Measurements from ENCODE around the gene NECTIN4. TPM values are rescaled to one million over a fixed set of nuclear protein-coding genes. Genes with fewer than 3 reads are reported as not detected.

The NECTIN4 gene
- total RNA-seq, 1 experiment from 2014 or later = 0.20 TPM

- peaks cover under 1% of the 10 kb centered on the region for H3K9me3 Mint-ChIP-seq (ENCODE audit: unreplicated experiment)
- no peak overlapping the region for H3K27ac Mint-ChIP-seq (ENCODE audit: unreplicated experiment)
- H3K4me3 ChIP-seq (ENCODE audit: low read depth, low read length) = no peak overlapping the region
- CTCF ChIA-PET = interaction anchor here (1.3 kb wide), 1 partner anchor 8 kb away, joined by 4 read pairs; the partner anchor contains the start of gene USF1
- peaks cover 6% of the 10 kb centered on the region for H3K4me1 Mint-ChIP-seq (ENCODE audit: low read depth, unreplicated experiment)
- H3K27me3 ChIP-seq (replicated peaks; ENCODE audit: control insufficient read depth, insufficient read depth, low read length) = no peaks in the 10 kb centered on the region
- no TSS peak for BruUV-seq (replicated peaks)
- intact Hi-C loops (cut with micrococcal nuclease; ENCODE audit: unreplicated experiment) = no loop called here
- H3K4me1 ChIP-seq = peaks cover 6% of the 10 kb centered on the region
- no peak for DNase-seq
- H3K9me3 ChIP-seq = 0 out of 2 replicates have a peak, but pooled peaks cover 4% of the 10 kb centered on the region
- no peak overlapping the region for H3K4me3 Mint-ChIP-seq (ENCODE audit: unreplicated experiment)
- TF ChIP-seq CTCF (IDR thresholded peaks at IDR 0.05; ENCODE audit: insufficient read depth in 1 of 2, low read depth in 1 of 2, low read length in 1 of 2, severe bottlenecking in 1 of 2, unreplicated experiment in 1 of 2) = no peak
- no peaks in the 10 kb centered on the region; the same call in 1 of the 2 replicates for H3K36me3 ChIP-seq (ENCODE audit: control insufficient read depth, insufficient read depth, low read length)
- no peaks in the 10 kb centered on the region for H3K27me3 Mint-ChIP-seq (ENCODE audit: insufficient read depth, unreplicated experiment)
- H3K36me3 Mint-ChIP-seq (ENCODE audit: insufficient read depth, unreplicated experiment) = no peaks in the 10 kb centered on the region
- POLR2A ChIA-PET = no interaction called here
Measured at GRCh38 chr1:161054232-161054631, 35.1 kb downstream of the NECTIN4 start.

- no peak overlapping the region for H3K27ac Mint-ChIP-seq (ENCODE audit: unreplicated experiment)
- peaks cover 4% of the 10 kb centered on the region for H3K36me3 Mint-ChIP-seq (ENCODE audit: insufficient read depth, unreplicated experiment)
- ChIA-PET POLR2A (no interaction called here), CTCF (interaction anchor here (0.6 kb wide), 1 partner anchor 45 kb away, joined by 3 read pairs; no protein-coding TSS in a partner anchor)
- peaks cover 6% of the 10 kb centered on the region for H3K4me1 Mint-ChIP-seq (ENCODE audit: low read depth, unreplicated experiment)
- no peaks in the 10 kb centered on the region for H3K27me3 ChIP-seq (replicated peaks; ENCODE audit: control insufficient read depth, insufficient read depth, low read length)
- H3K4me3 Mint-ChIP-seq (ENCODE audit: unreplicated experiment) = no peak overlapping the region
- TF ChIP-seq CTCF (IDR thresholded peaks at IDR 0.05; ENCODE audit: insufficient read depth in 1 of 2, low read depth in 1 of 2, low read length in 1 of 2, severe bottlenecking in 1 of 2, unreplicated experiment in 1 of 2) = no peak
- intact Hi-C loops (cut with micrococcal nuclease; ENCODE audit: unreplicated experiment) = no loop called here
- peaks cover 13% of the 10 kb centered on the region for H3K9me3 Mint-ChIP-seq (ENCODE audit: unreplicated experiment)
- no peaks in the 10 kb centered on the region for H3K27me3 Mint-ChIP-seq (ENCODE audit: insufficient read depth, unreplicated experiment)
- no peak for DNase-seq
- H3K9me3 ChIP-seq = peaks cover 11% of the 10 kb centered on the region; the same call in 1 of the 2 replicates
- H3K36me3 ChIP-seq (ENCODE audit: control insufficient read depth, insufficient read depth, low read length) = no peaks in the 10 kb centered on the region; the same call in 1 of the 2 replicates
- no TSS peak for BruUV-seq (replicated peaks)
- no peak overlapping the region for H3K4me3 ChIP-seq (ENCODE audit: low read depth, low read length)
- H3K4me1 ChIP-seq = peaks cover 6% of the 10 kb centered on the region
Measured at GRCh38 chr1:161052899-161053298, 36.5 kb downstream of the NECTIN4 start.

- ChIA-PET POLR2A (interaction anchor here (0.5 to 0.6 kb wide), 2 partner anchors 102 to 474 kb away, joined by 3 read pairs; no protein-coding TSS in a partner anchor), CTCF (no interaction called here)
- Histone ChIP-seq H3K9me3 (peaks cover 12% of the 10 kb centered on the region; the same call in 1 of the 2 replicates), H3K36me3 (ENCODE audit: control insufficient read depth, insufficient read depth, low read length) (no peaks in the 10 kb centered on the region; the same call in 1 of the 2 replicates), H3K4me1 (peaks cover 12% of the 10 kb centered on the region), H3K27me3 (replicated peaks; ENCODE audit: control insufficient read depth, insufficient read depth, low read length) (no peaks in the 10 kb centered on the region), H3K4me3 (ENCODE audit: low read depth, low read length) (no peak overlapping the region)
- no peak for TF ChIP-seq CTCF (IDR thresholded peaks at IDR 0.05; ENCODE audit: insufficient read depth in 1 of 2, low read depth in 1 of 2, low read length in 1 of 2, severe bottlenecking in 1 of 2, unreplicated experiment in 1 of 2)
- H3K4me3 Mint-ChIP-seq (ENCODE audit: unreplicated experiment) = no peak overlapping the region
- intact Hi-C loops (cut with micrococcal nuclease; ENCODE audit: unreplicated experiment) = no loop called here
- H3K36me3 Mint-ChIP-seq (ENCODE audit: insufficient read depth, unreplicated experiment) = peaks cover 4% of the 10 kb centered on the region
- H3K4me1 Mint-ChIP-seq (ENCODE audit: low read depth, unreplicated experiment) = peaks cover 6% of the 10 kb centered on the region
- peaks cover 13% of the 10 kb centered on the region for H3K9me3 Mint-ChIP-seq (ENCODE audit: unreplicated experiment)
- no peaks in the 10 kb centered on the region for H3K27me3 Mint-ChIP-seq (ENCODE audit: insufficient read depth, unreplicated experiment)
- H3K27ac Mint-ChIP-seq (ENCODE audit: unreplicated experiment) = no peak overlapping the region
- no TSS peak for BruUV-seq (replicated peaks)
- no peak for DNase-seq
Measured at GRCh38 chr1:161051219-161051618, 38.1 kb downstream of the NECTIN4 start.

Data from Caco-2 (cell line).